ACC112 (cell line): ENCODE measurements around the gene ADRA2C.

Experiments used
- H2AFZ ChIP-seq: fragments of 200-600 bp; sonication (generic); one replicate; pipeline ENCODE4 v1.6.0; 2017; ENCODE audit warnings: antibody characterized with exemption, low read length; ENCODE audit not compliant: unreplicated experiment
- H3K27ac ChIP-seq: fragments of 200-600 bp; sonication (generic); 2 replicates; pipeline ENCODE4 v1.5.1; 2014; ENCODE audit warnings: low read depth, mild to moderate bottlenecking, antibody characterized with exemption, low read length, moderate library complexity
- H3K27me3 ChIP-seq: fragments of 200-600 bp; sonication (generic); 2 replicates; pipeline ENCODE4 v1.6.1; 2014; ENCODE audit warnings: mild to moderate bottlenecking, antibody characterized with exemption, low read length, moderate library complexity, mixed read lengths; ENCODE audit not compliant: insufficient read depth
- H3K36me3 ChIP-seq: fragments of 200-600 bp; sonication (generic); 2 replicates; pipeline ENCODE4 v1.6.1; 2016; ENCODE audit warnings: mild to moderate bottlenecking, antibody characterized with exemption, low read length, moderate library complexity, mixed read lengths; ENCODE audit not compliant: insufficient read depth
- H3K4me1 ChIP-seq: fragments of 200-600 bp; sonication (generic); one replicate; pipeline ENCODE4 v1.6.1; 2016; ENCODE audit warnings: low read length, mixed read lengths; ENCODE audit not compliant: insufficient read depth, unreplicated experiment, control insufficient read depth
- H3K4me3 ChIP-seq: fragments of 200-600 bp; sonication (generic); 2 replicates; pipeline ENCODE4 v1.5.1; 2014; ENCODE audit warnings: mild to moderate bottlenecking, low read depth, low read length
- H3K79me2 ChIP-seq: fragments of 200-600 bp; sonication (generic); one replicate; pipeline ENCODE4 v1.6.0; 2016; ENCODE audit warnings: low read length; ENCODE audit not compliant: control insufficient read depth, unreplicated experiment, insufficient read depth

ADRA2C gene

DNA sequence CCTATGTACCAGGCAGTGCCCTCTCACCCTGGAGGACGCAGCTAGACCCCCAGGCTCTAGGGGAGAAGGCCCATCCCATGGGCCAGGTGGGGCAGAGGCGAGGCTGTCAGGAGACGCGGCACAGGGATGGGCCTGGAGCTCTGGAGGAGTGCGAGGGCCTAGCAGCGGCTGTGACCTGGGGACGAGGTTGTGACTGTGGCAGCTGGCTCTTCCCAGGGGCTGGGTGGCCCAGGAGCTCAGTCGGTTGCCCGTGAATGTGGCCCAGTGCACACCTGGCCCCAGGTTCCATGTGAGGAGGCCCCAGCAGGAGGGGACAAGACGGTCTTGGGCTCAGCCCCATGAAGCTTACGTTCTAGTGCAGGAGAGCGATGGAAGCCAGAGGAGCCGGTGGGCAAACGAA, 31.0 kb upstream of the ADRA2C start:
- Histone ChIP-seq H3K4me1 (no peaks in the 10 kb centered on the region), H3K27me3 (peaks cover 40% of the 10 kb centered on the region), H2AFZ (no peak overlapping the region), H3K27ac (no peak overlapping the region), H3K36me3 (no peaks in the 10 kb centered on the region), H3K4me3 (no peak overlapping the region), H3K79me2 (no peaks in the 10 kb centered on the region)

- no peak overlapping the region for H2AFZ ChIP-seq
- H3K4me3 ChIP-seq = no peak overlapping the region
- H3K36me3 ChIP-seq = no peaks in the 10 kb centered on the region
- H3K4me1 ChIP-seq = no peaks in the 10 kb centered on the region
- no peaks in the 10 kb centered on the region for H3K79me2 ChIP-seq
- no peak overlapping the region for H3K27ac ChIP-seq
- peaks cover 50% of the 10 kb centered on the region for H3K27me3 ChIP-seq
Measured at GRCh38 chr4:3736290-3736689, 29.9 kb upstream of the ADRA2C start.

GRCh38 chr4:3736806-3737205, 29.4 kb upstream of the ADRA2C start:
- peaks cover 55% of the 10 kb centered on the region for H3K27me3 ChIP-seq

DNA sequence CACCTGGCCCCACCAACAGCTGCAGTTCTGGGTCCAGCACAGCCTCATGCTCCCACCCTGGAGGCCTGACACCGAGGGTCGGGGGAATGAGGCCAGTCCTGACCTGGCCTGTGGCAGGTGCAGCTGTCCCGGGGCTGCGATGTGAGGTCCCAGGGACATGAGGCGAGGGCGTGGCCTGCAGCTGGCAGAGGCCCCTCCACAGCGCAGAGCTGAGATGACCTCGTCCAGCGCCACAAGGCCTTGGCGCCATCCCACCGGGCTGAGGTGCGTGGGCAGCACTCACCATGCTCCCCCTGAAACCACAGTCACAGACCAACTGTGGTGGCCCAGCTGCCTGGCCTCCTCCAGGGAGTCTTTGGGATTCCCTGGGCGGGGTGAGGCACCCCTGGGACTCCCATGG, 26.6 kb upstream of the ADRA2C start:
- Histone ChIP-seq H2AFZ (no peak overlapping the region), H3K79me2 (no peaks in the 10 kb centered on the region), H3K4me1 (no peaks in the 10 kb centered on the region), H3K4me3 (no peak overlapping the region), H3K27me3 (peaks cover 67% of the 10 kb centered on the region), H3K27ac (no peak overlapping the region), H3K36me3 (no peaks in the 10 kb centered on the region)

More at GRCh38 chr4:3736806-3737205, 29.4 kb upstream of the ADRA2C start:
- H2AFZ ChIP-seq = no peak overlapping the region
- H3K27ac ChIP-seq = no peak overlapping the region
- H3K36me3 ChIP-seq = no peaks in the 10 kb centered on the region
- H3K4me1 ChIP-seq = no peaks in the 10 kb centered on the region
- H3K4me3 ChIP-seq = no peak overlapping the region
- H3K79me2 ChIP-seq = no peaks in the 10 kb centered on the region

DNA sequence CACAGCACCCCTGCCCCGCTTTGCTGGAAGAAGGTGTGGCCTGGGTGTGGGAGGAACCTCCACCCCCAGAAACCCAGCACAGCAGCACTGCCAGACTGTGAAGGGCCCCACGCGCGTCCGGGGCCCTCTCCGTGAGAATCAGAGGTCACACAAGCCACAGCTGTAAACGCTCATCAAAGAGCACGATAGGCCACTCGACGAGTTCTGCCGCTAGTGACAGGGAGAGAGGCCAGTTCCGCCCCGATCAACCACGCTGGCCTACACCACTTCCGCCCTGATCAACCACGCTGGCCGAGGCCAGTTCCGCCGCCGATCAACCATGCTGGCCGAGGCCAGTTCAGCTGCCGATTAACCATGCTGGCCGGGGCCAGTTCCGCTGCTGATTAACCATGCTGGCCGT, 25.9 kb upstream of the ADRA2C start:
- H3K4me3 ChIP-seq = no peak overlapping the region

GRCh38 chr4:3741217-3742011, 24.8 kb upstream of the ADRA2C start:
- Histone ChIP-seq H2AFZ (no peak overlapping the region), H3K36me3 (no peaks in the 10 kb centered on the region), H3K27ac (no peak overlapping the region), H3K4me1 (no peaks in the 10 kb centered on the region), H3K79me2 (no peaks in the 10 kb centered on the region), H3K27me3 (peaks cover 75% of the 10 kb centered on the region), H3K4me3 (no peak overlapping the region)

More for the DNA sequence above, 25.9 kb upstream of the ADRA2C start:
- no peak overlapping the region for H3K27ac ChIP-seq
- H2AFZ ChIP-seq = no peak overlapping the region
- no peaks in the 10 kb centered on the region for H3K79me2 ChIP-seq
- no peaks in the 10 kb centered on the region for H3K36me3 ChIP-seq
- peaks cover 72% of the 10 kb centered on the region for H3K27me3 ChIP-seq
- H3K4me1 ChIP-seq = no peaks in the 10 kb centered on the region

DNA sequence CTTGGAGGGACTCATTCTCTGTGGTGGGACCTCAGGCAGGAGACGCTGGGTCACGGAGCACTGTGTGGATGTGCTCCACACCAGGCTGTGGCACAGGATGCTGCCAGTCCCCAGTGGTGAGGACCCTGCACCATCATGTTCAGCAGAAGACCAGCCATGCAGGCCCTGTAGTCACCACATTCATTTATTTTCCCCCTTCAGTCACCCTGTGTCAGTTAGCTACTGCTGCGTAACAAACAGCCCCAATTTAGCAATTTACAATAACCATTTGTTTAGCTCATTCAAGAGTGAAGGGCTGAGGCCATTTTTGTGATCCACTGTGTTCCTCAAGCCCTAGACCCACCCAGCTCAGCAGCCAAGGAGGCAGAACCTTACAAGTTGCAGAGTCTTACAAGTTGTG, 23.6 kb upstream of the ADRA2C start:
- Histone ChIP-seq H3K27me3 (peaks cover 73% of the 10 kb centered on the region), H3K79me2 (no peaks in the 10 kb centered on the region), H3K27ac (no peak overlapping the region), H2AFZ (no peak overlapping the region), H3K4me1 (no peaks in the 10 kb centered on the region), H3K36me3 (no peaks in the 10 kb centered on the region), H3K4me3 (no peak overlapping the region)

DNA sequence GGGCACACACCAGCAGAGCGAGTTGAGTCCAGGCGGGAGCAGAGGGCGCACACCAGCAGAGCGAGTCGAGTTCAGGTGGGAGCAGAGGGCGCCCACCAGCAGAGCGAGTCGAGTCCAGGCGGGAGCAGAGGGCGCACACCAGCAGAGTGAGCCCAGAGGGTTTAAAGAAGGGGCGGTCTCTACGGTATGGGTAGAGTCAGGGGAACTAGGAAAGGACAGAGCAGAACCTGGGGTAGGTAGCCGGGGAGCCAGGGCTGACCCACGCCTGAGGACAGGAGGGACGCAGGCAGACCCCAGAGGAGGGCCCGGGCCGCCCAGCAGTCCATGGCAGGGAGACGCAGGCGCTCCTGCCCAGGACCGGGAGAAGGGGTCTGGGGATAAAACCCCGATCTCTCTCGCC, 22.0 kb upstream of the ADRA2C start:
- Histone ChIP-seq H3K4me3 (no peak overlapping the region), H3K79me2 (no peaks in the 10 kb centered on the region), H3K27ac (no peak overlapping the region), H3K36me3 (no peaks in the 10 kb centered on the region), H3K27me3 (peaks cover 85% of the 10 kb centered on the region), H2AFZ (no peak overlapping the region), H3K4me1 (no peaks in the 10 kb centered on the region)

DNA sequence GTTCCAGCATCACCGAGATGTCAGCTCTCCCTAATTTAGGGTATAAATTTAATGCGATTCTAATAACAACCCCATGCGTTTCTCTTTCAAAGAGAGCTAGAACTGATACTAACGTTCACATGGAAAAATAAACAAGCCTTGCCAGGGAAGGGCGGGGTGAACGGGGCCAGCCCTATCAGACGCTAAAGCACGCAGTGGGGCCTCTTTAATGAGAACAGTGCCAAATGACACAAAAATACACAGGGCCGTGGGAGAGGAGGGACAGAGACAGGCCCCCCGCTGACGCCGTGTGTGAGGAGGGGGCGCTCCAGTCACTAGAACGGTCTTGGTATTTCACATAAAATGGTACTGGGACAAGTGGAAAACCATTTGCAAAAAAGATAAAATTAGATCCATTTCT, 21.3 kb upstream of the ADRA2C start:
- Histone ChIP-seq H3K27ac (no peak overlapping the region), H3K4me3 (no peak overlapping the region), H2AFZ (no peak overlapping the region), H3K36me3 (no peaks in the 10 kb centered on the region), H3K27me3 (peaks cover 91% of the 10 kb centered on the region), H3K4me1 (no peaks in the 10 kb centered on the region), H3K79me2 (no peaks in the 10 kb centered on the region)

GRCh38 chr4:3745886-3746656, 20.1 kb upstream of the ADRA2C start:
- no peak overlapping the region for H2AFZ ChIP-seq
- no peak overlapping the region for H3K27ac ChIP-seq
- H3K79me2 ChIP-seq = no peaks in the 10 kb centered on the region
- H3K36me3 ChIP-seq = no peaks in the 10 kb centered on the region
- peaks cover 90% of the 10 kb centered on the region for H3K27me3 ChIP-seq
- H3K4me3 ChIP-seq = no peak overlapping the region
- H3K4me1 ChIP-seq = no peaks in the 10 kb centered on the region
